ENCODE measurements around the gene USP24.
"Not testable (repeated sequence)": the region's sequence is repeated elsewhere in the genome, so short reads cannot be mapped to it uniquely, and the experiment has no call there.

The USP24 gene

GRCh38 chr1:55154616-55155015 is 60.5 kb downstream of the USP24 start:
- DNase-seq, result no peak

- no peak for DNase-seq
Measured at GRCh38 chr1:55153031-55153430, 62.1 kb downstream of the USP24 start.

GRCh38 chr1:55150880-55151588 is 64.1 kb downstream of the USP24 start:
- no peak for DNase-seq

GRCh38 chr1:55148676-55149075 is 66.5 kb downstream of the USP24 start:
- DNase-seq, result no peak

GRCh38 chr1:55147524-55147923 is 67.6 kb downstream of the USP24 start:
- no peak for DNase-seq

GRCh38 chr1:55146781-55147180 is 68.4 kb downstream of the USP24 start:
- DNase-seq, result no peak

GRCh38 chr1:55144886-55145285 is 70.3 kb downstream of the USP24 start:
- no peak for DNase-seq

- DNase-seq, result no peak
Measured at GRCh38 chr1:55143684-55144083, 71.5 kb downstream of the USP24 start.

GRCh38 chr1:55141295-55141893 is 73.8 kb downstream of the USP24 start:
- no peak for DNase-seq

- peak; percentile 79 for DNase-seq
Measured at GRCh38 chr1:55140546-55140983, 74.6 kb downstream of the USP24 start.

- no peak for DNase-seq
Measured at GRCh38 chr1:55140137-55140536, 75.0 kb downstream of the USP24 start.

GRCh38 chr1:55138823-55139222 is 76.3 kb downstream of the USP24 start:
- DNase-seq, result no peak

GRCh38 chr1:55134152-55134808 is 80.9 kb downstream of the USP24 start:
- no peak for DNase-seq

- no peak for DNase-seq
Measured at GRCh38 chr1:55131801-55132200, 83.4 kb downstream of the USP24 start.

- DNase-seq, result no peak
Measured at GRCh38 chr1:55131218-55131617, 83.9 kb downstream of the USP24 start.

- no peak for DNase-seq
Measured at GRCh38 chr1:55129194-55129728, 85.9 kb downstream of the USP24 start.

GRCh38 chr1:55128418-55128995 is 86.7 kb downstream of the USP24 start:
- DNase-seq, result no peak

- DNase-seq, result no peak
Measured at GRCh38 chr1:55127827-55128343, 87.3 kb downstream of the USP24 start.

- no peak for DNase-seq
Measured at GRCh38 chr1:55124470-55124869, 90.7 kb downstream of the USP24 start.

GRCh38 chr1:55120538-55120937 is 94.6 kb downstream of the USP24 start:
- DNase-seq, result no peak

GRCh38 chr1:55118651-55119329 is 96.4 kb downstream of the USP24 start:
- DNase-seq, result no peak

GRCh38 chr1:55117941-55118340 is 97.2 kb downstream of the USP24 start:
- DNase-seq, result no peak

- DNase-seq, result not testable (repeated sequence)
Measured at GRCh38 chr1:55109005-55109404, 106.2 kb downstream of the USP24 start.

Measured in CD4-positive, alpha-beta T cell treated with Interleukin-15 for 1 hour (primary cell).